SK-N-SH (cell line): ENCODE measurements around the gene PXN. TPM values are rescaled to one million over a fixed set of nuclear protein-coding genes. Genes with fewer than 3 reads are reported as not detected.
A peak's percentile ranks its signal among the peaks of the same experiment; 100 is the strongest.

Source experiments
- CTCF ChIA-PET: fragments of 300-600, 350-600 bp; formaldehyde crosslinking; extraction: SDS; loops from one replicate; lab custom pipeline; 2021; lab: Yijun Ruan, JAX
- POLR2A ChIA-PET: fragments of 350-600 bp; sonication (Branson Sonifier 250); formaldehyde crosslinking; extraction: SDS; loops from one replicate; lab custom pipeline; 2020; ENCODE audit warnings: antibody characterized with exemption, inconsistent platforms; lab: Yijun Ruan, JAX
- DNase-seq: peaks from one replicate; pipeline ENCODE4 v3.0.0; 2012
- H2AFZ ChIP-seq: fragments of 200-600 bp; sonication (generic); 2 replicates; pipeline ENCODE4 v1.8.1; 2016; ENCODE audit warnings: antibody characterized with exemption, mild to moderate bottlenecking, low read depth
- H3F3A ChIP-seq: fragments of 200-600 bp; sonication (generic); replicated peaks from 2 replicates; pipeline ENCODE3; 2016; ENCODE audit warnings: antibody characterized with exemption, mild to moderate bottlenecking; ENCODE audit not compliant: insufficient read depth
- H3K27ac ChIP-seq, 2 experiments: fragments of 200-500 bp in 1 of 2; fragments of 200-600 bp in 1 of 2; sonication (Bioruptor generic) in 1 of 2; sonication (generic), shearing (Covaris generic) in 1 of 2; 2 replicates each; pipeline versions ENCODE4 v1.5.1 to v1.6.1; 2014 to 2016; ENCODE audit warnings: low read depth in 2 of 2, inconsistent platforms in 1 of 2, low read length in 1 of 2, mild to moderate bottlenecking in 1 of 2, mixed read lengths in 1 of 2
- H3K27me3 ChIP-seq: fragments of 200-600 bp; sonication (generic), shearing (Covaris generic); 2 replicates; pipeline ENCODE4 v1.6.1; 2016; ENCODE audit warnings: mixed run types; ENCODE audit not compliant: insufficient read depth
- H3K36me3 ChIP-seq, 2 experiments: fragments of 200-500 bp in 1 of 2; fragments of 200-600 bp in 1 of 2; sonication (Bioruptor generic) in 1 of 2; sonication (generic) in 1 of 2; replicated peaks in 1 of 2; 2 replicates each; pipeline versions ENCODE3 to v1.5.1; 2014 to 2016; ENCODE audit warnings: low read length in 1 of 2, mild to moderate bottlenecking in 1 of 2; ENCODE audit not compliant: insufficient read depth in 2 of 2, control insufficient read depth in 1 of 2
- H3K4me1 ChIP-seq, 2 experiments: fragments of 200-500 bp in 1 of 2; fragments of 200-600 bp in 1 of 2; sonication (Bioruptor generic) in 1 of 2; sonication (generic), shearing (Covaris generic) in 1 of 2; 2 replicates each; pipeline versions ENCODE4 v1.5.1 to v1.6.1; 2014 to 2016; ENCODE audit warnings: low read depth in 1 of 2, low read length in 1 of 2, mixed run types in 1 of 2; ENCODE audit not compliant: insufficient read depth in 2 of 2, control insufficient read depth in 1 of 2
- H3K4me2 ChIP-seq: fragments of 200-600 bp; sonication (generic), shearing (Covaris generic); 2 replicates; pipeline ENCODE4 v1.6.1; 2017; ENCODE audit warnings: mixed run types
- H3K4me3 ChIP-seq, 2 experiments: fragments of 200-500 bp in 1 of 2; fragments of 200-600 bp in 1 of 2; sonication (Bioruptor generic) in 1 of 2; sonication (generic), shearing (Covaris generic) in 1 of 2; 2 replicates each; pipeline versions ENCODE4 v1.5.1 to v1.8.1; 2014 to 2016; ENCODE audit warnings: low read depth in 2 of 2, inconsistent platforms in 1 of 2, low read length in 1 of 2, mild to moderate bottlenecking in 1 of 2, mixed read lengths in 1 of 2, moderate library complexity in 1 of 2
- H3K79me2 ChIP-seq: fragments of 200-600 bp; sonication (generic); 2 replicates; pipeline ENCODE4 v1.8.1; 2017; ENCODE audit warnings: mild to moderate bottlenecking; ENCODE audit not compliant: insufficient read depth
- H3K9ac ChIP-seq: fragments of 200-600 bp; sonication (generic); 2 replicates; pipeline ENCODE4 v1.6.1; 2017; ENCODE audit warnings: mixed run types
- H3K9me2 ChIP-seq: fragments of 200-600 bp; sonication (generic); 2 replicates; pipeline ENCODE4 v1.6.1; 2017; ENCODE audit warnings: mixed run types
- H3K9me3 ChIP-seq: fragments of 200-600 bp; sonication (generic); 2 replicates; pipeline ENCODE4 v1.6.1; 2017; ENCODE audit warnings: mixed run types, mild to moderate bottlenecking, moderate library complexity
- H4K20me1 ChIP-seq: fragments of 200-600 bp; sonication (generic); 2 replicates; pipeline ENCODE4 v1.6.1; 2017; ENCODE audit warnings: mild to moderate bottlenecking, mixed run types; ENCODE audit not compliant: insufficient read depth
- CHD2 ChIP-seq: fragments of 150-350 bp; IDR thresholded peaks from 2 replicates; pipeline ENCODE4 v1.6.1; 2018; ENCODE audit warnings: low read length; ENCODE audit not compliant: partially characterized antibody
- EP300 ChIP-seq, 2 experiments: IDR thresholded peaks; 2 replicates each; pipeline versions ENCODE4 v1.4.0 to v1.6.1; 2012; ENCODE audit warnings: borderline replicate concordance in 1 of 2, low read depth in 1 of 2, low read length in 1 of 2
- FOSL2 ChIP-seq: IDR thresholded peaks from 2 replicates; pipeline ENCODE4 v1.4.0; 2012; ENCODE audit warnings: low read depth, mild to moderate bottlenecking, moderate library complexity, borderline replicate concordance
- FOXM1 ChIP-seq: IDR thresholded peaks from 2 replicates; pipeline ENCODE4 v1.4.0; 2012; ENCODE audit warnings: low read depth, mild to moderate bottlenecking
- GATA2 ChIP-seq: sonication (generic); formaldehyde crosslinking; IDR thresholded peaks from 2 replicates; pipeline ENCODE4 v1.5.0; 2020; ENCODE audit warnings: mild to moderate bottlenecking, missing genetic modification reagents
- MEF2A ChIP-seq: IDR thresholded peaks from 2 replicates; pipeline ENCODE4 v1.4.0; 2012; ENCODE audit warnings: low read depth, borderline replicate concordance
- MXI1 ChIP-seq: IDR thresholded peaks from 2 replicates; pipeline ENCODE4 v1.6.1; 2012; ENCODE audit warnings: mild to moderate bottlenecking, low read depth, low read length, improper control_type of control experiment
- NFIC ChIP-seq: IDR thresholded peaks from 2 replicates; pipeline ENCODE4 v1.4.0; 2012; ENCODE audit warnings: borderline replicate concordance
- POLR2AphosphoS5 ChIP-seq: IDR thresholded peaks from 2 replicates; pipeline ENCODE4 v1.6.1; 2012; ENCODE audit warnings: low read depth, low read length
- RAD21 ChIP-seq: IDR thresholded peaks from 2 replicates; pipeline ENCODE4 v1.6.1; 2012; ENCODE audit warnings: mild to moderate bottlenecking, low read length
- SIN3A ChIP-seq: IDR thresholded peaks from 2 replicates; pipeline ENCODE4 v1.6.1; 2012; ENCODE audit warnings: low read depth, mild to moderate bottlenecking, low read length, moderate library complexity, borderline replicate concordance
- TAF1 ChIP-seq: IDR thresholded peaks from 2 replicates; pipeline ENCODE4 v1.6.1; 2012; ENCODE audit warnings: low read depth, mild to moderate bottlenecking, low read length, moderate library complexity, borderline replicate concordance
- TCF12 ChIP-seq: IDR thresholded peaks from 2 replicates; pipeline ENCODE4 v1.4.0; 2012
- TEAD4 ChIP-seq: IDR thresholded peaks from 2 replicates; pipeline ENCODE4 v1.4.0; 2012; ENCODE audit warnings: mild to moderate bottlenecking, borderline replicate concordance; ENCODE audit not compliant: insufficient read depth
- YY1 ChIP-seq: IDR thresholded peaks from 2 replicates; pipeline ENCODE4 v1.4.0; 2012; ENCODE audit warnings: low read depth, mild to moderate bottlenecking
- WGBS: methylation state at CpG from one replicate; pipeline ENCODE4 v1.1.6; 2017; ENCODE audit warnings: low lambda C conversion rate; 5-methylcytosine and 5-hydroxymethylcytosine counted together
- polyA plus RNA-seq, 3 experiments: library from polyadenylated mRNA; depleted of rRNA; stranded (reverse); fragments of >200 nt; gene quantifications; 2 replicates each; pipeline ENCODE4 v1.2.3, GENCODE V29; 2012
- TF ChIP-seq, protein P1 (sequence below): IDR thresholded peaks from 2 replicates; pipeline ENCODE4 v1.6.1; 2012; ENCODE audit warnings: mild to moderate bottlenecking, low read depth, low read length, moderate library complexity
- TF ChIP-seq, protein P2 (sequence below): fragments of 150-350 bp; IDR thresholded peaks from 2 replicates; pipeline ENCODE4 v1.6.1; 2017; ENCODE audit warnings: antibody characterized with exemption, low read length, low read depth, borderline replicate concordance
- TF ChIP-seq, protein P3 (sequence below): fragments of 150-350 bp; IDR thresholded peaks from 2 replicates; pipeline ENCODE4 v1.6.1; 2016; ENCODE audit warnings: mild to moderate bottlenecking, low read depth, low read length
- TF ChIP-seq, protein P4 (sequence below): IDR thresholded peaks from 2 replicates; pipeline ENCODE4; 2012

The PXN gene
- polyA plus RNA-seq, 1 of the 3 experiments (the other 2 are of a cell fraction): 89.0 TPM

DNA sequence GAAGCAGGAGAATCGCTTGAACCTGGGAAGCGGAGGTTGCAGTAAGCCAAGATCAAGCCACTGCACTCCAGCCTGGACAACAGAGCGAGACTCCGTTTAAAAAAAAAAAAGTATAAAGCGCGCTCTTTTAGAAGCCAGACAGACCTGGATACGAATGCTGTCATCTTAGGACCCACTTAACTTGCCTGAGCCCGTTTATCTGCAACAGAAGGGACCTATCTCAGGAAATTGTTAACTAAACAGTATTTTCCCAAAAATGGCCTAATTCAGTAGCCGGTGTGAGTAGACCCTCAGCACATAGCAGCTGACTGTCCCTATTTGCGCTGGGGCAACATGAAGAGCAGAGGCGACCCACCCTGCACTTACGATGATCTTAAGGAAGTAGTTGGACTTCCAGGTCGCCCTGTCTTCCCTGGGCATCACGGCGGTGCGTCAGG, 65.1 kb downstream of the PXN start:
- Histone ChIP-seq H3F3A (peaks cover 58% of the 10 kb centered on the region), H3K36me3 (peaks cover 38 to 50% of the 10 kb centered on the region in 2 experiments), H3K4me2 (peak overlapping the region; percentile 100), H3K9ac (peak overlapping the region; percentile 99), H3K79me2 (peaks cover 65% of the 10 kb centered on the region), H3K9me2 (no peaks in the 10 kb centered on the region), H4K20me1 (peaks cover 39% of the 10 kb centered on the region), H3K27me3 (no peaks in the 10 kb centered on the region), H3K9me3 (no peaks in the 10 kb centered on the region), H3K4me1 (peaks cover 17 to 27% of the 10 kb centered on the region in 2 experiments), H3K4me3 (peak overlapping the region; percentile 85 to 93), H3K27ac (peak overlapping the region; percentile 54 to 73), H2AFZ (no peak overlapping the region)
- TF ChIP-seq MEF2A (no peak), FOSL2 (no peak), FOXM1 (no peak), NFIC (no peak), TEAD4 (no peak), RAD21 (no peak)
- TF ChIP-seq, protein P1, sequence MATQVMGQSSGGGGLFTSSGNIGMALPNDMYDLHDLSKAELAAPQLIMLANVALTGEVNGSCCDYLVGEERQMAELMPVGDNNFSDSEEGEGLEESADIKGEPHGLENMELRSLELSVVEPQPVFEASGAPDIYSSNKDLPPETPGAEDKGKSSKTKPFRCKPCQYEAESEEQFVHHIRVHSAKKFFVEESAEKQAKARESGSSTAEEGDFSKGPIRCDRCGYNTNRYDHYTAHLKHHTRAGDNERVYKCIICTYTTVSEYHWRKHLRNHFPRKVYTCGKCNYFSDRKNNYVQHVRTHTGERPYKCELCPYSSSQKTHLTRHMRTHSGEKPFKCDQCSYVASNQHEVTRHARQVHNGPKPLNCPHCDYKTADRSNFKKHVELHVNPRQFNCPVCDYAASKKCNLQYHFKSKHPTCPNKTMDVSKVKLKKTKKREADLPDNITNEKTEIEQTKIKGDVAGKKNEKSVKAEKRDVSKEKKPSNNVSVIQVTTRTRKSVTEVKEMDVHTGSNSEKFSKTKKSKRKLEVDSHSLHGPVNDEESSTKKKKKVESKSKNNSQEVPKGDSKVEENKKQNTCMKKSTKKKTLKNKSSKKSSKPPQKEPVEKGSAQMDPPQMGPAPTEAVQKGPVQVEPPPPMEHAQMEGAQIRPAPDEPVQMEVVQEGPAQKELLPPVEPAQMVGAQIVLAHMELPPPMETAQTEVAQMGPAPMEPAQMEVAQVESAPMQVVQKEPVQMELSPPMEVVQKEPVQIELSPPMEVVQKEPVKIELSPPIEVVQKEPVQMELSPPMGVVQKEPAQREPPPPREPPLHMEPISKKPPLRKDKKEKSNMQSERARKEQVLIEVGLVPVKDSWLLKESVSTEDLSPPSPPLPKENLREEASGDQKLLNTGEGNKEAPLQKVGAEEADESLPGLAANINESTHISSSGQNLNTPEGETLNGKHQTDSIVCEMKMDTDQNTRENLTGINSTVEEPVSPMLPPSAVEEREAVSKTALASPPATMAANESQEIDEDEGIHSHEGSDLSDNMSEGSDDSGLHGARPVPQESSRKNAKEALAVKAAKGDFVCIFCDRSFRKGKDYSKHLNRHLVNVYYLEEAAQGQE: no peak
- TF ChIP-seq, protein P2, sequence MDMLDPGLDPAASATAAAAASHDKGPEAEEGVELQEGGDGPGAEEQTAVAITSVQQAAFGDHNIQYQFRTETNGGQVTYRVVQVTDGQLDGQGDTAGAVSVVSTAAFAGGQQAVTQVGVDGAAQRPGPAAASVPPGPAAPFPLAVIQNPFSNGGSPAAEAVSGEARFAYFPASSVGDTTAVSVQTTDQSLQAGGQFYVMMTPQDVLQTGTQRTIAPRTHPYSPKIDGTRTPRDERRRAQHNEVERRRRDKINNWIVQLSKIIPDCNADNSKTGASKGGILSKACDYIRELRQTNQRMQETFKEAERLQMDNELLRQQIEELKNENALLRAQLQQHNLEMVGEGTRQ: no peak
- DNase-seq: no peak
- 2% methylated on average over 15 of the region's 16 CpGs for WGBS
- ChIA-PET POLR2A (interaction anchor here (0.6 to 3.1 kb wide), 15 partner anchors 9 to 269 kb away, joined by 3 to 75 read pairs (median 9); partner anchors contain the start of genes COX6A1, PXN, RAB35 and RNU4-1), CTCF (interaction anchor here (1.0 to 14.6 kb wide), 8 partner anchors 10 to 107 kb away, joined by 3 to 116 read pairs (median 5); partner anchors contain the start of genes PXN and SIRT4)

DNA sequence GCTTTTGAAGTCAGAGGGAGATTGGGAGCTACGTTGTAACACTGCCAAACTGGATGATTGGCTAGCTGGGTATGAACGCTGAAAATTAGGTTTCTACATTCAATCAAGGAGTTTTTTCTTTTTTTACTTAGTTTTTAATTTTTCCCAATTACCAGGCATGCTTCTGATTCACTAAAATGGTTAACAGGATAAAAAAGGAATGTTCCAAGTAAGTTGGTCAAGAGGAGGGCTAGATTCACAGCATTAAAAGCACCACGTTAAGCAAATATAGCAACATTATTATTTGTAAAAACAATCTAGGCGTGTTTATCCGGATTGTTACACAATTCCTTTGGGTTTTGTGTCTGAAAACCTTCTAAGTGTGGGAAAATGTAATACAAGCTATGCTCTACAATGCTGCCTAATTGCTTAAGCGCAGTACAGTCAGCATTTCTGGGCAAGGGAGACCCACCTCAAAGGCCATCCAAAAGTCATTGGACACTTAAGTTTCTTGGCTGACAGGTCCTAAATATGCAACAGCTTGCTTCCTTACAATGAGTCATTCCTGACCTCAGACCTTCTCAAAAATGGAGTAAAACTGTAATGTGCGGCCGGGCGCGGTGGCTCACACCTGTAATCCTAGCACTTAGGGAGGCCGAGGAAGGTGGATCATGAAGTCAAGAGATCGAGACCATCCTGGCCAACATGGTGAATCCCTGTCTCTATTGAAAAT, 65.8 kb downstream of the PXN start:
- peaks cover 38 to 50% of the 10 kb centered on the region in 2 experiments for H3K36me3 ChIP-seq
- H2AFZ ChIP-seq: no peak overlapping the region
- peak overlapping the region; percentile 99 for H3K9ac ChIP-seq
- 4% methylated on average over 12 of the region's 12 CpGs for WGBS
- peaks cover 64% of the 10 kb centered on the region for H3F3A ChIP-seq
- peak overlapping the region; percentile 85 to 93 for H3K4me3 ChIP-seq
- H3K4me2 ChIP-seq: peak overlapping the region; percentile 100
- no peaks in the 10 kb centered on the region for H3K9me2 ChIP-seq
- H3K79me2 ChIP-seq: peaks cover 72% of the 10 kb centered on the region
- ChIA-PET POLR2A (interaction anchor here (1.1 to 3.1 kb wide), 5 partner anchors 8 to 92 kb away, joined by 3 to 75 read pairs (median 51); partner anchors contain the start of genes PXN, RNU4-1 and RNU4-2), CTCF (interaction anchor here (1.4 to 14.6 kb wide), 3 partner anchors 26 to 102 kb away, joined by 3 to 116 read pairs (median 33); partner anchors contain the start of genes PXN and SIRT4)
- H4K20me1 ChIP-seq: peaks cover 39% of the 10 kb centered on the region
- H3K9me3 ChIP-seq: no peaks in the 10 kb centered on the region
- H3K4me1 ChIP-seq: peaks cover 23 to 34% of the 10 kb centered on the region in 2 experiments
- DNase-seq: no peak
- peak overlapping the region; percentile 54 to 73 for H3K27ac ChIP-seq
- H3K27me3 ChIP-seq: no peaks in the 10 kb centered on the region
- no peak for TF ChIP-seq NFIC
- TF ChIP-seq YY1: no peak
- peak; percentile 24; the same call in 1 of the 2 replicates for TF ChIP-seq TAF1
- peak; percentile 15; the same call in 1 of the 2 replicates for TF ChIP-seq SIN3A
- TF ChIP-seq, protein P3, sequence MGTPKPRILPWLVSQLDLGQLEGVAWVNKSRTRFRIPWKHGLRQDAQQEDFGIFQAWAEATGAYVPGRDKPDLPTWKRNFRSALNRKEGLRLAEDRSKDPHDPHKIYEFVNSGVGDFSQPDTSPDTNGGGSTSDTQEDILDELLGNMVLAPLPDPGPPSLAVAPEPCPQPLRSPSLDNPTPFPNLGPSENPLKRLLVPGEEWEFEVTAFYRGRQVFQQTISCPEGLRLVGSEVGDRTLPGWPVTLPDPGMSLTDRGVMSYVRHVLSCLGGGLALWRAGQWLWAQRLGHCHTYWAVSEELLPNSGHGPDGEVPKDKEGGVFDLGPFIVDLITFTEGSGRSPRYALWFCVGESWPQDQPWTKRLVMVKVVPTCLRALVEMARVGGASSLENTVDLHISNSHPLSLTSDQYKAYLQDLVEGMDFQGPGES: no peak
- TF ChIP-seq EP300 (IDR thresholded peaks at IDR 0.05; ENCODE audit: borderline replicate concordance in 1 of 2, low read depth in 1 of 2, low read length in 1 of 2): no peak
- TF ChIP-seq TEAD4: no peak
- peak; percentile 3; the same call in 1 of the 2 replicates for TF ChIP-seq POLR2AphosphoS5
- no peak for TF ChIP-seq MXI1
- TF ChIP-seq GATA2: no peak
- no peak for TF ChIP-seq TCF12
- TF ChIP-seq RAD21: no peak
- TF ChIP-seq CHD2: no peak
- TF ChIP-seq, protein P4, sequence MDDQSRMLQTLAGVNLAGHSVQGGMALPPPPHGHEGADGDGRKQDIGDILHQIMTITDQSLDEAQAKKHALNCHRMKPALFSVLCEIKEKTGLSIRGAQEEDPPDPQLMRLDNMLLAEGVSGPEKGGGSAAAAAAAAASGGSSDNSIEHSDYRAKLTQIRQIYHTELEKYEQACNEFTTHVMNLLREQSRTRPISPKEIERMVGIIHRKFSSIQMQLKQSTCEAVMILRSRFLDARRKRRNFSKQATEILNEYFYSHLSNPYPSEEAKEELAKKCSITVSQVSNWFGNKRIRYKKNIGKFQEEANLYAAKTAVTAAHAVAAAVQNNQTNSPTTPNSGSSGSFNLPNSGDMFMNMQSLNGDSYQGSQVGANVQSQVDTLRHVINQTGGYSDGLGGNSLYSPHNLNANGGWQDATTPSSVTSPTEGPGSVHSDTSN: no peak
